HG03457 (cell line): ENCODE data around the gene SCML2.
"Not testable (repeated sequence)": the region's sequence is repeated elsewhere in the genome, so short reads cannot be mapped to it uniquely, and the experiment has no call there.

Source experiments
- ATAC-seq: cut with Tn5 transposase; IDR thresholded peaks from one replicate; pipeline ENCODE4 v1.9.1; 2021; ENCODE audit warnings: moderate number of reproducible peaks; ENCODE audit not compliant: unreplicated experiment

Gene SCML2

DNA sequence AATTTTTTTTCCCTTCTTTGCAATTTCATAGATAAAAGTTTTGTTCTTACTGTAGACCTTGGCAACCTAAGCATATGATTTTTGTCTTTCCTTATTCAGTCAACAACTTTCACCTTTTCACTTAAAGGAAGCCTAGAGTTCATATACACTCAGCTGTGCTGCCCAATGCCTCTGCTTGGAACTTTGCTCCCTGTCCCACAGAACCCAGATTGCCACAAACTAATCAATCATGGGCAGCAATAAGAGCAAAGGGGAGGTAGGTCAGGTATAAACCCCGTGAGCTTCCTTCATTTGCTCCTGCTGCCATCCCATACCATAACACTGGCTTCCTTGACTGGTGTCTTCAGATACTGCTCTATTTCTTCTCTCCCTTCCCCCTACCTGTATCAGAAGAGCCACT is 82.8 kb downstream of the SCML2 start:
- ATAC-seq = no peak

DNA sequence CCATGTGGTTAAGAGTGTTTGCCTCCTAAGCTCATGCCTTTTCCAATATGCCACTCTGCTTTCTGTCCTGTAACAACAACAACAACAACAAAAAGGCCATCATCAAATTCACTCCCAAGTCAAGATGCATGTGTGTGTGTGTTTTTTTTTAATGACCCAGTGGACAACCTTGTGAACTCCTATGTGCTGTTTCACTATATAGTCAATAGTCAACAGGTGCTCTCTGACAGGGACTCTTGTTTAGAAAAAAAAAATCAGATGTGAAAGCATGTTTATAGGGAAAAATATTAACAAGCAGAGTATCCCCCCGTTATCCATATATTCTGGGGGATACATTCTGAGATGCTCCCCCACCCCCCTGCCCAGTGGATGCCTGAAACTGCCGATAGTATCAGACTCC is 83.2 kb downstream of the SCML2 start:
- no peak for ATAC-seq

DNA sequence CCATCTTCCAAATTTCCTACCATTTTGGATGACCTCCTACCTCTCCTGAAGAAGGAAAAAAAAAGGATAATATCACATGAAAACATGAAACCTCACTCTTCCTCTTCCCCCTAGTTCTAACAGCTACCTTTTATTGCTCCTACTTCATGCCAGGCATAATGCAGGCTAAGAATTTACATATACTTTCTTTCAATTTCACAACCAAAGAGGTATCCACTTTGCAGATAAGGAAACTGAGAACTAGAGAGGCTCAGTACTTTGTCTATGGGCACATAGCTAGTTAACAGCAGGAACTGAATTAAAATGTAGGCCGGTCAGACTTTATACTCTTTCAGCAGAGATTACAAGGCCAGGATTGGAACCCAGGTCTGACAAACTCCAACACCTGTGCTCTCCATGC is 99.4 kb downstream of the SCML2 start:
- ATAC-seq = no peak

DNA sequence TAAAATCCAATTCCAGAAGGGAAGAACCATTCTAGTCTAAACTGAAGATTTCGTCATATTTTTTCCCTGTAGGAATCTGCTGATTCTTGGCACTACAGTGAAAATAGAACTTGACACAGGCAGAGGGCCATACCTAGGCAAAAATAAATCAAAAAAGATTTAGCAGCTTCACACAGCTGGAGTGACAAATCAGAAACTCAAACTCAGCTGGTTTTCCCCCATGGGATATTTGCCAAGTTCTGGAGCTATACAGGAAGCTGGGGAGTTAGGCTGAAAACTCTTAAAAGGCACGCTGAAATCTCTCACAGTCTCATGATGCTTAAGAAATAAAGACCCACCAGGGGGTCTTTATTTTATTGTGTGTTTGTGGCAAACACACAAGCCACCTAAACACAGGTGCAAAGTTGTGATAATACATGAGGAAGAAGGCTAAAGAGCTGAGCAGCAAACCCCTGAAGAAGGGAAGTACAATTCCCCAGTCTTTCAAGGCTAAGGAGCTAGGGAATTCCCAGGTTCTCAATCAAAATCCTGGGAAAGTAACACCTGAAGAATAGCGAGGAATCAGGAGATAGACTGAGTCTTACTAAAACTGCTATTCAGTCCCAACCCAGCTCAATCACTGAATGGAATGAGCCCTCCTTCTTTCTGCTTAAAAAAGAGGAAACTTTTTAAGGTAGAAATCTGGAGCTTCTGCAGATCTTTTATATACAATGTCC is 101.7 kb downstream of the SCML2 start:
- ATAC-seq = no peak

DNA sequence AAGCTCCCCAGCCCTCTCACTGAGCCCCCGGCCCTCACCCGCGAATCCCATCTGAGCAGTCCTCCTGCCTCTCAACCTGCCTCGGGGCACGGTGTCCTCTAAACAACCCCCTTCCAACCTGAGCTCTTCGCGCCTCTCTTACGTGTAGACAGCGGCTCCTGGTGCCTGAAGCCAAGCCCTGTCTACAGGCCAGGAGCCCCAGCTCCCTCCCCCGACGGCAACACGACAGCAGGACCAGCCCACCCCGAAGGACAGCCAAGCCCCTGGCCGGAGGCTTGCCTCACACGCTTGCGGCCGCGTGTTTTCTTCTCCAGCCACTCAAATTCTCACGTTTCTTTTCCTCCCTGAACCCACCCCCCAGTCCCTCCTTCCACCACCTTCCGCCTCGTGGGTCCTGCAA is 124.8 kb downstream of the SCML2 start:
- ATAC-seq = not testable (repeated sequence)

DNA sequence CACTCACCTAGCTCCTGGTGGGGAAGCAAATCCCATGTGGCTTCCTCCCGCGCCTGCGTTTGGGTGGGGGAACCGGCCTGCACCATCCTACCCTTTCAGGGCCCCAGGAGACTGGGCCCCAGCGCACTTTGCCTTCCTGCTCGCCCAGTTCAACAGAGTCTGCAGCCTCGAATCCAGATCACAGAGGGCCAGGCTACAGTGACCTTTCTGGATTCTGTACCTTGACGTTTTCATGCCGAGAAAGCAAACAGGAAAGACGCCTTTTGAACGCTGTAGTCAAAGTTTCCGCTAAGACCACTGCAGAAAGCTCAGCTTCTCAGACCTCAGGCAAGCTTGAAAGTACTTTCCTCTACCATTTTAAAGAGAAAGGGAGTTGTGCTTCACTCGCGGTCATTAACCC is 126.4 kb downstream of the SCML2 start:
- ATAC-seq = no peak

DNA sequence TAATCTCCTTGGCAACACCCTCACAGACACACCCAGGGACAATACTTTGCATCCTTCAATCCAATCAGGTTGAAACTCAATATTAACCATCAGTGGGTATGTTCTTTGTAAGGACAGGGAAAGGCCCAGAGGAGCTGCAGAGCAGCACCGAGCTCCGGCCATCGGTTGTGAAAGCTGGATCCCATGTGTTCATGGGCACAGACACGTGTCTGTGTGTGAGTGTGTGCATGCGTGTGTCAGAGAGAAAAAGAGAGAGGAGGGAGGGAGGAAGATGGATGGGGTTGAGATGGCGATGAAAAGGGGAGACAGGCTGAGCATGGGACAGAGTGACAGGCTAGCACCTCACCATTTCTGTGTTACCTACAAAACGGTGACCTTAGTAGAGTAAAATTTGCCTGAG is 127.0 kb downstream of the SCML2 start:
- ATAC-seq = no peak

DNA sequence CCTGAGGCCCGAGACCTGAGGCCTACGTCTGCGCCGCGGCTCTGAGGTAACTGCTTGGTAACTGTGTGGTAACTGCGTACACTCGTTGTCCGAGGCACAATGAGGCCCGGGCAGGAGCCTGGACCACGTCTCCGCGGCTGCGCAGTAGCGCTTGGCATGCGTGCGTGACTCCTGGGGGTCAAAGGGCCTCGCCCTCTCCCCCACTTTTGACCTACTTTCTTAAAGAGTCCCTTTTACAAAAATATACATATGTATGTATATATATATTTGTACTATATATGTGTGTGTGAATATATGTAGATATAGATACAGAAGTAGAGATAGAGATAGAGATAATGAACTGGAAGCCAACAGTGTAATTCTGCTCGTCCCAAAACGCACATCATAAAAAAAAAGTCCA is 133.7 kb downstream of the SCML2 start, which contains the start of gene BEND2:
TSS of gene BEND2 (minus strand) at position 101 of the 400 bp plus-strand sequence. CDS start 136 bp downstream, outside the sequence.
- ATAC-seq = no peak

DNA sequence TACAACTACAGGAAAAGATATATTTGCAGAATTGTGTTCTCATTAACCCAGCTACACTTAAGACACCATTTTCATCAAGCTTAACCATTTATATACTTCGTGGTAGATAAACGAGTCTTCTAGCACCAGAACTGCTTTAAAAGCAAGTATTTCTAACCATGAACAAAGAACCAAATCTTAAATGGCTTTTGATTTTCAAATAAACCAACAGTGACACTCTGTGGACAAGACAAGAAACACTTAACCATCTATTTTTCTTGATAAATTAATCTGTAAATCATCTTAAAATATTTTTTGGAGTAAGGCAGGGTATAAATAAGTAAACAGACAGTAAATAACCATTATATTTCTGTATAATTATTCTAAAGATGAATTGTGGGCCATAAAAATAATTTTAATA is 144.0 kb downstream of the SCML2 start:
- no peak for ATAC-seq

DNA sequence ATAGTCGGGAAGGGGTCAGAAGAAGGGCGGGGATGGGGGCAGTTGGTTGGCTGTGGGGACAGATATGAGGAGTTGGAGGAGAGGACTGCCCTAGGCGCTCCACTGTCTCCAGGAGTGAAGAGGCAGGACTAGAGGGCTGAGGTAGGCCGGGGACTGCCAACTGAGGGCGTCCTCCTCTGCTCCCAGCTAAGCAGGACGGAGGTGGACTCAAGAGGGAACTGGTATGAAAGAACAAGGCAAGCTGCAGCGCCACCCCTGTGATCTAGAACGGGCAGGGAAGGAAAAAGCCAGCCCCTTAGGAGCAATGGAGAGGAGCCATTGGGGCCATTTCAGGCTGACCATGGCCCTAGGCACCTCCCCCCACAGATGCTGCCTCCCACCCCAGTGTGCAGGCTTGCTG is 147.8 kb downstream of the SCML2 start:
- ATAC-seq = no peak

DNA sequence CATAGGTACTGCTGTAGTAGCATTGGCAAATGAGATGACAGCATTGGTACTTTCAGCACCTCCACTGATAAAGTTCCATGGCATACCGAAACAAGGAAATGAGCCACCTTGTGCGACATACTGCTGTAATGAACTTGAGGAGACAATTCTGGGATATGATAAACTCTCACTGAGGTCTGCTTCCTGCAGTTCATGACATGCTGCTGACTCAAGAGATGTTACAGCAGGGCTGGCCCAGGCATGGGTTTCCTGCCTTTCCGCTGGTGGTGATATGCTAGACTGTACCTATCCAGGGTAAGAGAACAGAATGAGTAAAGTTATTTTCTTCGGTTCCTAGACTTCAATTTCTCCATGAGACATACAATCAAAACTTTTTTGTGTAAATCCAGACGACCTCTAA is 150.9 kb downstream of the SCML2 start:
- ATAC-seq = no peak

DNA sequence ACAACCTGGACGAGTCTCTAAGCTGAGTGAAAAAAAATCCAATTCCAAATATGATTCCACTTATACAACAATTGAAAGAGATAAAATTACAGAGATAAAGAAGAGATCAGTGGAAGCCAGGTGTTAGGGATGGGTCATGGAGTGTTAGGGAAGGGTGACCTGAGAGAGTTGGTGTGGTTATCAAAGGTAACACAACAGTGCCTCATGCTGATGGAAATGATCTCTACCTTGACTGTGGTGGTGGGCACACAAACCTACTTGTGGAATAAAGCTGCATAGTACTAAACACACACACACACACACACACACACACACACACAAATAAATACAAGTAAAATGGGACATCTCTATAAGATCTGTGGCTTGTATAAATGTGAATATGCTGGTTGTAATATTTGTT is 159.8 kb downstream of the SCML2 start:
- no peak for ATAC-seq
